WERI-Rb-1 (cell line): ENCODE measurements around the gene CBL.

ENCODE experiments used
- DNase-seq: peaks from one replicate; pipeline ENCODE4 v3.0.0-alpha.2; 2020
- H3K27ac ChIP-seq: fragments of 250-450 bp; sonication (Bioruptor Pico); 2 replicates; pipeline ENCODE4 v1.5.1; 2020; ENCODE audit warnings: mild to moderate bottlenecking, moderate library complexity
- H3K27me3 ChIP-seq: fragments of 250-450 bp; sonication (Bioruptor Pico); 2 replicates; pipeline ENCODE4 v1.5.1; 2021; ENCODE audit warnings: mild to moderate bottlenecking, low read depth, moderate library complexity; ENCODE audit not compliant: insufficient read depth, severe bottlenecking
- H3K36me3 ChIP-seq: fragments of 250-450 bp; sonication (Bioruptor Pico); 2 replicates; pipeline ENCODE4 v1.5.1; 2020; ENCODE audit warnings: mild to moderate bottlenecking, moderate library complexity
- H3K4me3 ChIP-seq: 2 replicates; pipeline ENCODE4 v1.5.1; 2011; ENCODE audit warnings: low read depth, mild to moderate bottlenecking, control low read depth, low read length
- H3K9me3 ChIP-seq: fragments of 250-450 bp; sonication (Bioruptor Pico); 2 replicates; pipeline ENCODE4 v1.5.1; 2021; ENCODE audit warnings: mild to moderate bottlenecking, moderate library complexity; ENCODE audit not compliant: severe bottlenecking
- CTCF ChIP-seq: IDR thresholded peaks from 2 replicates; pipeline ENCODE4 v1.5.1; 2011; ENCODE audit warnings: low read depth, mild to moderate bottlenecking, control low read depth, inconsistent platforms, low read length

CBL gene

GRCh38 chr11:119307974-119308373 lies 101.8 kb downstream of the CBL start:
- H3K27ac ChIP-seq, result no peak overlapping the region
- no peaks in the 10 kb centered on the region for H3K27me3 ChIP-seq
- TF ChIP-seq CTCF, result no peak
- no peak overlapping the region for H3K4me3 ChIP-seq
- H3K9me3 ChIP-seq, result no peaks in the 10 kb centered on the region
- no peak for DNase-seq
- H3K36me3 ChIP-seq, result peaks cover 3% of the 10 kb centered on the region; the same call in 1 of the 2 replicates

GRCh38 chr11:119309411-119309810 lies 103.3 kb downstream of the CBL start:
- no peak for TF ChIP-seq CTCF
- Histone ChIP-seq H3K36me3 (peaks cover 3% of the 10 kb centered on the region; the same call in 1 of the 2 replicates), H3K27ac (no peak overlapping the region), H3K27me3 (no peaks in the 10 kb centered on the region), H3K4me3 (no peak overlapping the region), H3K9me3 (no peaks in the 10 kb centered on the region)
- DNase-seq, result no peak

- no peak for TF ChIP-seq CTCF
- DNase-seq, result no peak
- Histone ChIP-seq H3K27me3 (no peaks in the 10 kb centered on the region), H3K27ac (no peak overlapping the region), H3K4me3 (no peak overlapping the region), H3K9me3 (no peaks in the 10 kb centered on the region), H3K36me3 (peaks cover 3% of the 10 kb centered on the region; the same call in 1 of the 2 replicates)
Observed at GRCh38 chr11:119309953-119310681, 104.0 kb downstream of the CBL start.

GRCh38 chr11:119310682-119311052 lies 104.5 kb downstream of the CBL start:
- TF ChIP-seq CTCF, result no peak
- Histone ChIP-seq H3K27me3 (peaks cover 1% of the 10 kb centered on the region), H3K27ac (no peak overlapping the region), H3K9me3 (no peaks in the 10 kb centered on the region), H3K4me3 (no peak overlapping the region), H3K36me3 (peaks cover 3% of the 10 kb centered on the region; the same call in 1 of the 2 replicates)
- DNase-seq, result no peak

- no peak for TF ChIP-seq CTCF
- peaks cover 13% of the 10 kb centered on the region for H3K27me3 ChIP-seq
- no peaks in the 10 kb centered on the region for H3K9me3 ChIP-seq
- H3K27ac ChIP-seq, result no peak overlapping the region
- H3K4me3 ChIP-seq, result no peak overlapping the region
- no peak for DNase-seq
- no peaks in the 10 kb centered on the region for H3K36me3 ChIP-seq
Observed at GRCh38 chr11:119314726-119315125, 108.6 kb downstream of the CBL start.
